ENCODE data around the gene RNU6-9. TPM values are rescaled to one million over a fixed set of nuclear protein-coding genes. Genes with fewer than 3 reads are reported as not detected.
A peak's percentile ranks its signal among the peaks of the same experiment; 100 is the strongest.

The RNU6-9 gene
- total RNA-seq, 3 donors from 2014 or later (not counting 1 experiment from before 2014, with no cell fraction given): not detected

DNA sequence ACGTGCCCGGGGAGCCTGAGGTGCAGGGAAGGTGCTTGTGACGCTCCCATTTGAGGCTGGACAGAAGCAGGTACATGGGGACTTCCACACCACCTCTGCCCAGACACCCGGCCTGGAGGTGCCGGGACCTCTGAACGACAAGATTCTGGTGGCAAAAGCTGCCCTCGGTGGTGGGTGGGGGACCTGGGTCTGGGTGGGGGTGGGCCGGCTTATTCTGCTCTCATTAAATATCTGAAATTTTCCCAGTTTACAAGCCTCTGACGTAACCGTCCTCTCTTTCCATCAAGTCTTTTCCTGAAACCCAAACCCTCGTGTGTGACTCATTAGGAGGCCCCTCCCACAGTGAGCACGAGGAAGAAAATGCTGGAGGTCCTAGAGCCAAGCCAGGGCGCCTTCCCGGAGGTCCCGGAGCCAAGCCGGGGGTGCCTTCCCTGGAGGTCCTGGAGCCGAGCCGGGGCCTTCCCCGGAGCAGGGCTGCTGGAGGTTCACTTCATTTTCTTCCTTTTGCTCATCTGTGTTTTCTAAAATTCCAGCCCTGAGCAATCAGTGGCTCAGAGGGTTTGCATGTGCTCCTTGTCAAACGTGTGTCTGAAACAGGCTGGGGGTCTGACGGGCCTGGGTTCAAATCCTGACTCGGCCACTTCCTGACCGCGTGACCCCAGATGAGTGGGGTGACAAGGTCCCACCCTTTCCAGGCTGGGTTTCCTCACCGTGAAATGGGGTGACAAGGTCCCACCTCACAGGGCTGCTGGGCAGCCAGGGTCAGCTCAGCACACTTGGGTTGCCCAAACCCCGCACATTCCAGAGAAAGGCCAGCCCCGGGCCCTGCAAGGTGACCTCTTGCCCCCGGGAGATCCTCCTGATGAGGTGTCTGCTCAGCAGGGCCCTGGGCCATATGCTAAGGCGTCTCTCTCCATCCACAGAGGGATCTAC, 23.8 kb upstream of the RNU6-9 start:
- Histone ChIP-seq H3K36me3 (ENCODE audit: control insufficient read depth, insufficient read depth, low read length) (peaks cover 18% of the 10 kb centered on the region), H3K27me3 (ENCODE audit: control insufficient read depth, insufficient read depth, low read length) (no peaks in the 10 kb centered on the region), H3K27ac (ENCODE audit: low read length) (no peak overlapping the region), H3K4me1 (ENCODE audit: control insufficient read depth, insufficient read depth, low read length) (peaks cover 20% of the 10 kb centered on the region), H3K9me3 (ENCODE audit: control insufficient read depth, insufficient read depth, low read length) (no peaks in the 10 kb centered on the region), H3K4me3 (ENCODE audit: low read length) (no peak overlapping the region)
- Mint-ChIP-seq H3K4me1 (peaks cover 0 to 14% of the 10 kb centered on the region in 2 donors), H3K36me3 (no peaks in the 10 kb centered on the region), H3K9me3 (no peaks in the 10 kb centered on the region), H3K27me3 (ENCODE audit: low read depth in 2 of 2) (no peaks in the 10 kb centered on the region), H3K27ac (no peak overlapping the region), H3K4me3 (peak overlapping the region; percentile 6)
- no peak for ATAC-seq
- WGBS (ENCODE audit: insufficient coverage): 94% methylated on average over 25 of the region's 29 CpGs
- intact Hi-C loops (cut with micrococcal nuclease): no loop called here
- no peak for TF ChIP-seq CTCF (IDR thresholded peaks at IDR 0.05)
- no peak for DNase-seq

GRCh38 chr19:870314-870713, 23.0 kb upstream of the RNU6-9 start:
- H3K36me3 ChIP-seq (ENCODE audit: control insufficient read depth, insufficient read depth, low read length): peaks cover 18% of the 10 kb centered on the region
- H3K4me1 Mint-ChIP-seq: peaks cover 0 to 14% of the 10 kb centered on the region in 2 donors
- DNase-seq (no peak), ATAC-seq (no peak)
- H3K27me3 ChIP-seq (ENCODE audit: control insufficient read depth, insufficient read depth, low read length): no peaks in the 10 kb centered on the region
- H3K27ac Mint-ChIP-seq: peak overlapping the region in 1 of 2 donors; percentile 6
- no peak overlapping the region for H3K27ac ChIP-seq (ENCODE audit: low read length)
- peaks cover 20% of the 10 kb centered on the region for H3K4me1 ChIP-seq (ENCODE audit: control insufficient read depth, insufficient read depth, low read length)
- no peaks in the 10 kb centered on the region for H3K9me3 Mint-ChIP-seq
- H3K4me3 Mint-ChIP-seq: peak overlapping the region; percentile 6
- 97% methylated on average over 7 of the region's 8 CpGs for WGBS (ENCODE audit: insufficient coverage)
- intact Hi-C loops (cut with micrococcal nuclease): no loop called here
- H3K36me3 Mint-ChIP-seq: no peaks in the 10 kb centered on the region
- no peak overlapping the region for H3K4me3 ChIP-seq (ENCODE audit: low read length)
- no peaks in the 10 kb centered on the region for H3K27me3 Mint-ChIP-seq (ENCODE audit: low read depth in 2 of 2)
- TF ChIP-seq CTCF (IDR thresholded peaks at IDR 0.05): no peak
- no peaks in the 10 kb centered on the region for H3K9me3 ChIP-seq (ENCODE audit: control insufficient read depth, insufficient read depth, low read length)

- Mint-ChIP-seq H3K27me3 (ENCODE audit: low read depth in 2 of 2) (no peaks in the 10 kb centered on the region), H3K4me1 (peaks cover 0 to 14% of the 10 kb centered on the region in 2 donors), H3K27ac (no peak overlapping the region), H3K4me3 (no peak overlapping the region), H3K9me3 (no peaks in the 10 kb centered on the region), H3K36me3 (no peaks in the 10 kb centered on the region)
- no peak for TF ChIP-seq CTCF (IDR thresholded peaks at IDR 0.05)
- no peak for ATAC-seq
- Histone ChIP-seq H3K27ac (ENCODE audit: low read length) (no peak overlapping the region), H3K27me3 (ENCODE audit: control insufficient read depth, insufficient read depth, low read length) (no peaks in the 10 kb centered on the region), H3K4me1 (ENCODE audit: control insufficient read depth, insufficient read depth, low read length) (peaks cover 20% of the 10 kb centered on the region), H3K4me3 (ENCODE audit: low read length) (no peak overlapping the region), H3K9me3 (ENCODE audit: control insufficient read depth, insufficient read depth, low read length) (no peaks in the 10 kb centered on the region), H3K36me3 (ENCODE audit: control insufficient read depth, insufficient read depth, low read length) (peaks cover 18% of the 10 kb centered on the region)
- DNase-seq: no peak
- intact Hi-C loops (cut with micrococcal nuclease): no loop called here
- 98% methylated on average over 28 of the region's 28 CpGs for WGBS (ENCODE audit: insufficient coverage)
Observed at GRCh38 chr19:870963-871401, 22.3 kb upstream of the RNU6-9 start.

All from natural killer cell (primary cell).